Erythroblast (primary cell): ENCODE data around the gene PANX3.

Experiments used
- GATA1 ChIP-seq: IDR thresholded peaks from 2 replicates; pipeline ENCODE4 v1.6.1; 2011; ENCODE audit warnings: low read depth, mild to moderate bottlenecking, control low read depth, low read length, moderate library complexity
- POLR2A ChIP-seq: IDR thresholded peaks from 2 replicates; pipeline ENCODE4 v1.6.1; 2011; ENCODE audit warnings: mild to moderate bottlenecking, low read length

DNA sequence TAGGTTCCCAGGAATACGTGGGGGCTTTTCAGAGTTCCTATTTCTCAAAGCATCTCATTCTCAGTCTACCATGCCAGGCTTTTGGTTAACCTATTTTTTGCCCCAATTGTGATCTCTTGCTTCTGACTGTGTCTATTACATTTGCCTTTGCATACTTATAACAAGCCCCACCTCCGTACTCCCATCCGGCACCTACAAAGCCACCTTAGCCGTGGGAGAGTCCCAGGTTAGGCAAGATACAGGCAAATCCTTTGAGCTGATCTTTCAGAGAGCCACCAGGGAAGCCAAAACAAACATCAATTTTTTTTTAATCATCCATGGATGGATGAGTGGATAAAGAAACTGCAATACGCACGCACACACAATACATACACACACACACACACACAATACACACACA lies 18.6 kb upstream of the PANX3 start:
- TF ChIP-seq POLR2A (no peak), GATA1 (no peak)
